HG03378 (cell line): Measurements from ENCODE around the gene ETFB.
A peak's percentile ranks its signal among the peaks of the same experiment; 100 is the strongest.
"Not testable (repeated sequence)": the region's sequence is repeated elsewhere in the genome, so short reads cannot be mapped to it uniquely, and the experiment has no call there.

ENCODE experiments used
- ATAC-seq: cut with Tn5 transposase; IDR thresholded peaks from one replicate; pipeline ENCODE4 v1.9.1; 2021; ENCODE audit warnings: mild to moderate bottlenecking, moderate library complexity; ENCODE audit not compliant: unreplicated experiment

The ETFB gene

GRCh38 chr19:51365965-51366388, at the start of gene ETFB:
ETFB (minus strand) TSS chr19:51366388; CDS start chr19:51366326, 62 bp downstream.
- ATAC-seq, result no peak

- no peak for ATAC-seq
Observed at GRCh38 chr19:51415187-51415586, 49.0 kb upstream of the ETFB start.

- ATAC-seq, result no peak
Observed at GRCh38 chr19:51410950-51411748, 45.0 kb upstream of the ETFB start.

- ATAC-seq, result no peak
Observed at GRCh38 chr19:51407511-51408131, 41.4 kb upstream of the ETFB start.

- ATAC-seq, result no peak
Observed at GRCh38 chr19:51402117-51402516, 35.9 kb upstream of the ETFB start.

- ATAC-seq, result not testable (repeated sequence)
Observed at GRCh38 chr19:51399936-51400335, 33.7 kb upstream of the ETFB start.

- ATAC-seq, result no peak
Observed at GRCh38 chr19:51399231-51399630, 33.0 kb upstream of the ETFB start.

GRCh38 chr19:51398096-51398704, 32.0 kb upstream of the ETFB start:
- ATAC-seq, result no peak

GRCh38 chr19:51397453-51397852, 31.3 kb upstream of the ETFB start:
- not testable (repeated sequence) for ATAC-seq

- ATAC-seq, result no peak
Observed at GRCh38 chr19:51396175-51396574, 30.0 kb upstream of the ETFB start.

GRCh38 chr19:51394050-51394836, 28.1 kb upstream of the ETFB start:
- ATAC-seq, result peak; percentile 83

- no peak for ATAC-seq
Observed at GRCh38 chr19:51392701-51393100, 26.5 kb upstream of the ETFB start.

GRCh38 chr19:51391073-51391611, 25.0 kb upstream of the ETFB start:
- ATAC-seq, result no peak

GRCh38 chr19:51389143-51389542, 23.0 kb upstream of the ETFB start:
- no peak for ATAC-seq

GRCh38 chr19:51387924-51388389, 21.8 kb upstream of the ETFB start, which contains the start of gene LIM2:
LIM2 (minus strand) TSS chr19:51387974; CDS start chr19:51387443, 531 bp downstream.
- no peak for ATAC-seq

GRCh38 chr19:51386882-51387520, 20.8 kb upstream of the ETFB start:
- no peak for ATAC-seq

GRCh38 chr19:51382004-51382403, 15.8 kb upstream of the ETFB start:
- ATAC-seq, result no peak

GRCh38 chr19:51380379-51380778, 14.2 kb upstream of the ETFB start:
- ATAC-seq, result no peak

- no peak for ATAC-seq
Observed at GRCh38 chr19:51377422-51377821, 11.2 kb upstream of the ETFB start.
